SK-N-SH treated with all-trans-retinoic acid at 6 μM for 48 hours (cell line): ENCODE data around the gene PSMA2.
A peak's percentile ranks its signal among the peaks of the same experiment; 100 is the strongest.

Experiments used
- ATAC-seq: fragments of 200-7000 bp; cut with Tn5 transposase; 3 replicates; pipeline ENCODE4 v1.9.1; 2020; ENCODE audit warnings: mild to moderate bottlenecking, moderate library complexity
- ARNTL ChIP-seq: fragments of 450-650 bp; formaldehyde crosslinking; IDR thresholded peaks from 2 replicates; pipeline ENCODE4 v1.5.0; 2020; ENCODE audit warnings: low read depth, mild to moderate bottlenecking, moderate library complexity, borderline replicate concordance
- BACH2 ChIP-seq: fragments of 250-450 bp; sonication (Bioruptor Pico); IDR thresholded peaks from 2 replicates; pipeline ENCODE4 v1.9.0; 2021; ENCODE audit warnings: mild to moderate bottlenecking, borderline replicate concordance
- CSDC2 ChIP-seq: fragments of 250-450 bp; sonication (Bioruptor Pico); IDR thresholded peaks from 2 replicates; pipeline ENCODE4 v1.5.0; 2020; ENCODE audit warnings: mild to moderate bottlenecking, moderate library complexity
- ESRRG ChIP-seq: fragments of 250-450 bp; sonication (Bioruptor Pico); IDR thresholded peaks from 2 replicates; pipeline ENCODE4 v1.6.1; 2021; ENCODE audit warnings: mild to moderate bottlenecking
- GLIS3 ChIP-seq: fragments of 250-450 bp; sonication (Bioruptor Pico); IDR thresholded peaks from 2 replicates; pipeline ENCODE4 v1.5.0; 2020; ENCODE audit warnings: mild to moderate bottlenecking, moderate library complexity
- ISL1 ChIP-seq: fragments of 250-450 bp; sonication (Bioruptor Pico); IDR thresholded peaks from 2 replicates; pipeline ENCODE4 v2.1.2; 2022; ENCODE audit warnings: mild to moderate bottlenecking, moderate library complexity
- OSR1 ChIP-seq: fragments of 250-450 bp; sonication (Bioruptor Pico); IDR thresholded peaks from 2 replicates; pipeline ENCODE4 v1.8.0; 2022; ENCODE audit warnings: moderate library complexity, mild to moderate bottlenecking, inconsistent platforms
- PPARA ChIP-seq: fragments of 250-450 bp; sonication (Bioruptor Pico); IDR thresholded peaks from 2 replicates; pipeline ENCODE4 v1.5.0; 2020; ENCODE audit warnings: mild to moderate bottlenecking, borderline replicate concordance
- RARB ChIP-seq: fragments of 250-450 bp; sonication (Bioruptor Pico); IDR thresholded peaks from 2 replicates; pipeline ENCODE4 v1.8.0; 2021; ENCODE audit warnings: mild to moderate bottlenecking, moderate library complexity
- SNAI2 ChIP-seq: fragments of 250-450 bp; sonication (Bioruptor Pico); IDR thresholded peaks from 2 replicates; pipeline ENCODE4 v1.5.0; 2020; ENCODE audit warnings: mild to moderate bottlenecking, moderate library complexity
- TCF4 ChIP-seq: fragments of 250-450 bp; sonication (Bioruptor Pico); IDR thresholded peaks from 2 replicates; pipeline ENCODE4 v1.8.0; 2021; ENCODE audit warnings: mild to moderate bottlenecking, moderate library complexity, borderline replicate concordance
- TOX ChIP-seq: fragments of 250-450 bp; sonication (Bioruptor Pico); IDR thresholded peaks from 2 replicates; pipeline ENCODE4 v1.8.0; 2021; ENCODE audit warnings: mild to moderate bottlenecking, moderate library complexity, borderline replicate concordance
- ZC3H10 ChIP-seq: fragments of 250-450 bp; sonication (Bioruptor Pico); IDR thresholded peaks from 2 replicates; pipeline ENCODE4 v1.5.1; 2021; ENCODE audit warnings: mild to moderate bottlenecking, moderate library complexity
- ZFP3 ChIP-seq: fragments of 250-450 bp; sonication (Bioruptor Pico); IDR thresholded peaks from 2 replicates; pipeline ENCODE4 v1.5.0; 2020; ENCODE audit warnings: mild to moderate bottlenecking, moderate library complexity
- ZNF565 ChIP-seq: fragments of 450-650 bp; formaldehyde crosslinking; conservative IDR thresholded peaks from 2 replicates; pipeline ENCODE4 v1.5.0; 2020; ENCODE audit warnings: low read depth, mild to moderate bottlenecking, moderate library complexity
- ZNF70 ChIP-seq: fragments of 450-650 bp; formaldehyde crosslinking; IDR thresholded peaks from 2 replicates; pipeline ENCODE4 v1.5.0; 2020; ENCODE audit warnings: mild to moderate bottlenecking, moderate library complexity
- ZNF8 ChIP-seq: fragments of 450-650 bp; formaldehyde crosslinking; IDR thresholded peaks from 2 replicates; pipeline ENCODE4 v1.5.0; 2020; ENCODE audit warnings: mild to moderate bottlenecking, moderate library complexity
- TF ChIP-seq, protein P1 (sequence below): fragments of 250-450 bp; sonication (Bioruptor Pico); IDR thresholded peaks from 2 replicates; pipeline ENCODE4 v1.8.0; 2020; ENCODE audit warnings: mild to moderate bottlenecking, moderate library complexity, borderline replicate concordance
- TF ChIP-seq, protein P2 (sequence below): fragments of 250-450 bp; sonication (Bioruptor Pico); IDR thresholded peaks from 2 replicates; pipeline ENCODE4 v1.5.1; 2021; ENCODE audit warnings: mild to moderate bottlenecking, moderate library complexity
- TF ChIP-seq, protein P3 (sequence below): fragments of 250-450 bp; sonication (Bioruptor Pico); IDR thresholded peaks from 2 replicates; pipeline ENCODE4 v1.8.0; 2021; ENCODE audit warnings: low read depth, mild to moderate bottlenecking, moderate library complexity, borderline replicate concordance
- TF ChIP-seq, protein P4 (sequence below): fragments of 250-450 bp; sonication (Bioruptor Pico); IDR thresholded peaks from 2 replicates; pipeline ENCODE4 v1.5.1; 2020; ENCODE audit warnings: low read depth, mild to moderate bottlenecking, moderate library complexity

PSMA2 gene

DNA sequence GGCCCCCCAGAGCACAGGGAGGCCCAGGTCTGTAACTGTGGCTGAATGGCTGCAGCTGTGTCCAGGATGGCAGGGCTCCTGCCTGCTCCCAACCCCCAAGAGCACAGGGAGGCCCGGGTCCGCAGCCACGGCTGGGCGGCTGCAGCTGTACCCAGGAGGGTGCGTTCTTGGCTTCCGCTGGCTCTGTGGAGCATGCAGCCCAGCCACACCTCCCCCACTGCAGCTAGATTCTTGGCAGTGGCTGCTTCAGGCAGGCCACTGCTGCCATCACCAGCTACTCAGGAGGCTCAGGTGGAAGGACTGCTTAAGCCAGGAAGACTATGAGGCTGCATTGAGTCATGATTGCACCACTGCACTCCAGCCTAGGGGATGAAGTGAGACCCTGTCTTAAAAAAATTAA is 48.0 kb downstream of the PSMA2 start:
- no peak for ATAC-seq
- no peak for TF ChIP-seq ISL1 (CRISPR knock-in tag)

DNA sequence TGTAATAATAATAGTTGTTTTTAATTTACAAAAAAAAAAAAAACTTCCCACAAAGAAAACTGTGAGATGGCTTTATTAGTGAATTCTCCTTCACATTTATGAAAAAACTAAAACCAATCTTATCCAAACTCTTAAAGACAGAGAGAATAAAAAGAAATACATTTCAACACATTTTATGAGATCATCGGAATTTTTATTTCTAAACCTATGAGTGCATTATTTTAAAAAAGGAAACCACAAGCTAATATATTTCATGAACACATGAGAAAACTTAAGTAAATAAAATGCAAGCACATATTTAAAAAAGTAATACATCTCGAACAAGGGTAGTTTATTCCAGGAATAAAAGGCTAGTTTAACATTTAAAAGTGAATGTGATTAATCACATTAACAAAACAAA is 51.6 kb downstream of the PSMA2 start:
- TF ChIP-seq ZC3H10 (CRISPR knock-in tag) (no peak), ZNF8 (CRISPR knock-in tag) (no peak), ARNTL (CRISPR knock-in tag) (no peak)
- ATAC-seq: no peak

DNA sequence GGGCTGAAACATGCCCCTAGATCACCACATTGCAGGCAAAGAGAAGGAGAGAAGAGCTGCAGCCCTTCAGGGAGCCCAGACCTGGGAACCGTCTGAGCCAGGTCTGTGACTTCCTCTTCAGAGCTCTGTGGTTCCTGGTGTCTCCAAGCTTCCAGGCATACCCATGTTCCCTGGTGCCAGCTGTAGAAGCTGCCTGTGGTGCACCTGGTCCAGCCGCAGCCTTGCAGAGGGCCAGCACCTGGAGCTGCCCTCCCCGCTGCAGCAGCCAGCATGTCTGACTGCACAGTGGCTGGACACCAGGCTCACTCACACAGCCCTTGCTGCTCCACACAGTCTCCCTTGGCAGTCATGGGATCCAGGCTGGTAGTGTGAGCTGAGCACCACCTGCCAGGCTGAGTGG is 53.7 kb downstream of the PSMA2 start:
- no peak for TF ChIP-seq GLIS3 (CRISPR knock-in tag)
- TF ChIP-seq PPARA: no peak
- no peak for TF ChIP-seq TOX (CRISPR knock-in tag)
- TF ChIP-seq RARB (CRISPR knock-in tag): no peak
- ATAC-seq: peak; percentile 18; the same call in 1 of the 3 replicates

DNA sequence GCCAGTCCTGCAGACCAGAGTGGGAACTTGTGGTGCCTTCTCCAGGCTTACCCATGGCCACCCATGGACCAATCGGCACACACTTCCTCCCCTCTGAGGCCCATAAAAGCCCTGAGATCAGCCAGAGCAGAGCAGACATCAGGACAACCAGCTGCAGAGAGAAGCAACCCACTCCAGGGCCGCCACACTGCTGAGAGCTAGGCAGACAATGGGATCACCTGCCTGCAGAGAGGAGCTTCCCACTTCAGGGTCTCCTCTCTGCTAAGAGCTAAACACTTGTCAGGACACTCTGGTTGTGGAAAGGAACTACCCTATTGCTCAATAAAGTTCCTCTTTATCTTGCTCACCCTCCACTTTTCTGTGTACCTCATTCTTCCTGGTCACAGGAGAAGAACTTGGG is 54.1 kb downstream of the PSMA2 start:
- TF ChIP-seq ZC3H10 (CRISPR knock-in tag): no peak
- no peak for TF ChIP-seq TCF4
- TF ChIP-seq, protein P1, sequence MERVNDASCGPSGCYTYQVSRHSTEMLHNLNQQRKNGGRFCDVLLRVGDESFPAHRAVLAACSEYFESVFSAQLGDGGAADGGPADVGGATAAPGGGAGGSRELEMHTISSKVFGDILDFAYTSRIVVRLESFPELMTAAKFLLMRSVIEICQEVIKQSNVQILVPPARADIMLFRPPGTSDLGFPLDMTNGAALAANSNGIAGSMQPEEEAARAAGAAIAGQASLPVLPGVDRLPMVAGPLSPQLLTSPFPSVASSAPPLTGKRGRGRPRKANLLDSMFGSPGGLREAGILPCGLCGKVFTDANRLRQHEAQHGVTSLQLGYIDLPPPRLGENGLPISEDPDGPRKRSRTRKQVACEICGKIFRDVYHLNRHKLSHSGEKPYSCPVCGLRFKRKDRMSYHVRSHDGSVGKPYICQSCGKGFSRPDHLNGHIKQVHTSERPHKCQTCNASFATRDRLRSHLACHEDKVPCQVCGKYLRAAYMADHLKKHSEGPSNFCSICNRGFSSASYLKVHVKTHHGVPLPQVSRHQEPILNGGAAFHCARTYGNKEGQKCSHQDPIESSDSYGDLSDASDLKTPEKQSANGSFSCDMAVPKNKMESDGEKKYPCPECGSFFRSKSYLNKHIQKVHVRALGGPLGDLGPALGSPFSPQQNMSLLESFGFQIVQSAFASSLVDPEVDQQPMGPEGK (CRISPR knock-in tag): no peak
- no peak for TF ChIP-seq ESRRG (CRISPR knock-in tag)
- ATAC-seq: no peak

DNA sequence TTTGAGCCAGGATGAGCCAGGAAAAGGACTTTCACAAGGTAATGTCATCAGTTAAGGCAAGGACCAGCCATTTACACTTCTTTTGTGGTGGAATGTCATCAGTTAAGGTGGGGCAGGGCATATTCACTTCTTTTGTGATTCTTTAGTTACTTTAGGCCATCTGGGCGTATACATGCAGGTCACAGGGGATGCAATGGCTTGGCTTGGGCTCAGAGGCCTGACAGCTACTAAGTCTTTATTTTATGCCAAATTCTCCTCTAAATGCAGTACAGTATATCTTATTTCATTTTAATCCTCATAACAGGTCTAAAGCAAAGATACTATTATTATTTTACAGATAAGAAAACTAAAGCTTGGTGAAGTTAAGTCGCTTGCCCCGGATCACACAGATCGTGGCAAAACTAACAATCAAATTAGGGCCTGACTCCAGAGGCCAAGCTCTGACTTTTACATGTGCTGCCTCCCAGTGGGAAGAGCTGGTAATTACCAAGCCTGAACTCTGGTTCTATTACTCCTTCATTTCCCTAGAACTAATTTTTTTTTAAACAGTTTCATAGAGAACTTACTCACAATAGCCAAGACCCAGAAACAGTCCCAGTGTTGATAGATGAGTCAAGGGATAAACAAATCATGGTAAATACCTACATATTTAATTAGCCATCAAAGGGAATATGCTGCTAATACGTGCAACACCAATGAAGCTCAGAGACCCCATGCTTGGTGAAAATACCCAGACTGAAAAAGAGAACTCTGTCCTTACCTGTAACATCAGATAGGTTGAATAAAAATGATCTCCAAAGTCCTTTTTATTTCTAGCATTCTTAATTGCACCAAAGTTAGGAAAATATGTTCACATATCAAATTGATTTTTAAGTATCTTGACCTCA is 55.5 kb downstream of the PSMA2 start:
- peak; percentile 98 for ATAC-seq
- TF ChIP-seq RARB (CRISPR knock-in tag): no peak
- no peak for TF ChIP-seq OSR1 (CRISPR knock-in tag)
- TF ChIP-seq, all 23 proteins: peak for 0

DNA sequence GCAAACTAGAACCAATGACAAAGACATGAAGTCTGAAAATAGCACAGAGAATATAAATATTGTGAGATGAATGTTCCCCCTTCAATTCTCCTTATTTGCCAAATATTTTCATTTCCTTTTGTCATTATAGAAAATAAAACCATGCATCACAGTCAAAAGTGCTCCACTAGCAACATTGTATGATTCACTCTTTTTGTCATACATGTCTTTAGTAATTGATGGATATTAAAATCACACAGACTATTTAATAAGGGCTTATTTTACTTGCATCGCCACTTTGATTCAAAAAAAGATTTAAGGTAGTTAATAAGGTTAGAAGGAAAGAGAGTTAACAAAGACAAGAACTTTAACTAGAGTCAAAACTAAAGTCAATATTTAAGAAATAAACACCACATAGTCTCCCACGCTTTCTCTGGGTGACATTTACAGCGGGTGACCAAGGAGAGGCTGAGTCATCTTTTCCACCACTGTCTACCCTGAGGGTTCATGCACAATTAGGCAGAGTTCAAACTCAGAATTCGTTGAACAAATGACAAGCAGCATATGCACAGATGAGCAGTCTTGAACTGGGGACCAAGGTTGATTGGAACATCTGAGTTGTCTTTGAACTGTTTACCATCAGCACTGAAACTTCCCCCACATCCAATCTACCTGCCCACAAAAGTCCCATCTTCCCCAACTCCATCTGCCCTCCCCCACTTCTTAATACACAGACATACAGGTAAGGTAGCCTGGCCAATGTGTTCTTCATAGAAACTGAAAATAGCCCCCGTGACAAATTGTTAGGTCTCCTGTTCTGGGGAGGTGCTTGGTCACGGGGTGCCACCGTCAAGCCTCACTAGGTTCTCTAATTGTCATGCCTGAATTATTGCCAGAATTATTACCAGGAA is 62.6 kb downstream of the PSMA2 start:
- ATAC-seq: no peak

More for the DNA sequence above, 62.6 kb downstream of the PSMA2 start:
- no peak for TF ChIP-seq ZFP3 (CRISPR knock-in tag)
- TF ChIP-seq GLIS3 (CRISPR knock-in tag): no peak
- no peak for TF ChIP-seq OSR1 (CRISPR knock-in tag)
- no peak for TF ChIP-seq ZNF70
- TF ChIP-seq, protein P2, sequence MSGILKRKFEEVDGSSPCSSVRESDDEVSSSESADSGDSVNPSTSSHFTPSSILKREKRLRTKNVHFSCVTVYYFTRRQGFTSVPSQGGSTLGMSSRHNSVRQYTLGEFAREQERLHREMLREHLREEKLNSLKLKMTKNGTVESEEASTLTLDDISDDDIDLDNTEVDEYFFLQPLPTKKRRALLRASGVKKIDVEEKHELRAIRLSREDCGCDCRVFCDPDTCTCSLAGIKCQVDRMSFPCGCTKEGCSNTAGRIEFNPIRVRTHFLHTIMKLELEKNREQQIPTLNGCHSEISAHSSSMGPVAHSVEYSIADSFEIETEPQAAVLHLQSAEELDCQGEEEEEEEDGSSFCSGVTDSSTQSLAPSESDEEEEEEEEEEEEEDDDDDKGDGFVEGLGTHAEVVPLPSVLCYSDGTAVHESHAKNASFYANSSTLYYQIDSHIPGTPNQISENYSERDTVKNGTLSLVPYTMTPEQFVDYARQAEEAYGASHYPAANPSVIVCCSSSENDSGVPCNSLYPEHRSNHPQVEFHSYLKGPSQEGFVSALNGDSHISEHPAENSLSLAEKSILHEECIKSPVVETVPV (CRISPR knock-in tag): no peak
- TF ChIP-seq TCF4: no peak
- no peak for TF ChIP-seq CSDC2
- no peak for TF ChIP-seq TOX (CRISPR knock-in tag)
- no peak for TF ChIP-seq ZNF565
- TF ChIP-seq BACH2 (CRISPR knock-in tag): no peak
- TF ChIP-seq ZNF8 (CRISPR knock-in tag): no peak
- no peak for TF ChIP-seq SNAI2 (CRISPR knock-in tag)
- TF ChIP-seq ZC3H10 (CRISPR knock-in tag): no peak
- no peak for TF ChIP-seq RARB (CRISPR knock-in tag)
- no peak for TF ChIP-seq ISL1 (CRISPR knock-in tag)
- no peak for TF ChIP-seq PPARA
- TF ChIP-seq, protein P3, sequence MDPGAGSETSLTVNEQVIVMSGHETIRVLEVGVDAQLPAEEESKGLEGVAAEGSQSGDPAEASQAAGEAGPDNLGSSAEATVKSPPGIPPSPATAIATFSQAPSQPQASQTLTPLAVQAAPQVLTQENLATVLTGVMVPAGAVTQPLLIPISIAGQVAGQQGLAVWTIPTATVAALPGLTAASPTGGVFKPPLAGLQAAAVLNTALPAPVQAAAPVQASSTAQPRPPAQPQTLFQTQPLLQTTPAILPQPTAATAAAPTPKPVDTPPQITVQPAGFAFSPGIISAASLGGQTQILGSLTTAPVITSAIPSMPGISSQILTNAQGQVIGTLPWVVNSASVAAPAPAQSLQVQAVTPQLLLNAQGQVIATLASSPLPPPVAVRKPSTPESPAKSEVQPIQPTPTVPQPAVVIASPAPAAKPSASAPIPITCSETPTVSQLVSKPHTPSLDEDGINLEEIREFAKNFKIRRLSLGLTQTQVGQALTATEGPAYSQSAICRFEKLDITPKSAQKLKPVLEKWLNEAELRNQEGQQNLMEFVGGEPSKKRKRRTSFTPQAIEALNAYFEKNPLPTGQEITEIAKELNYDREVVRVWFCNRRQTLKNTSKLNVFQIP: no peak
- TF ChIP-seq, protein P4, sequence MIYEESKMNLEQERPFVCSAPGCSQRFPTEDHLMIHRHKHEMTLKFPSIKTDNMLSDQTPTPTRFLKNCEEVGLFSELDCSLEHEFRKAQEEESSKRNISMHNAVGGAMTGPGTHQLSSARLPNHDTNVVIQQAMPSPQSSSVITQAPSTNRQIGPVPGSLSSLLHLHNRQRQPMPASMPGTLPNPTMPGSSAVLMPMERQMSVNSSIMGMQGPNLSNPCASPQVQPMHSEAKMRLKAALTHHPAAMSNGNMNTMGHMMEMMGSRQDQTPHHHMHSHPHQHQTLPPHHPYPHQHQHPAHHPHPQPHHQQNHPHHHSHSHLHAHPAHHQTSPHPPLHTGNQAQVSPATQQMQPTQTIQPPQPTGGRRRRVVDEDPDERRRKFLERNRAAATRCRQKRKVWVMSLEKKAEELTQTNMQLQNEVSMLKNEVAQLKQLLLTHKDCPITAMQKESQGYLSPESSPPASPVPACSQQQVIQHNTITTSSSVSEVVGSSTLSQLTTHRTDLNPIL (CRISPR knock-in tag): no peak
- TF ChIP-seq, all 23 proteins: peak for 0
